Measurements from ENCODE around the gene PSMF1. TPM values are rescaled to one million over a fixed set of nuclear protein-coding genes. Genes with fewer than 3 reads are reported as not detected.

The PSMF1 gene
- total RNA-seq, 4 donors from 2014 or later = 11.5 to 91.6 (median 54.5) TPM

DNA sequence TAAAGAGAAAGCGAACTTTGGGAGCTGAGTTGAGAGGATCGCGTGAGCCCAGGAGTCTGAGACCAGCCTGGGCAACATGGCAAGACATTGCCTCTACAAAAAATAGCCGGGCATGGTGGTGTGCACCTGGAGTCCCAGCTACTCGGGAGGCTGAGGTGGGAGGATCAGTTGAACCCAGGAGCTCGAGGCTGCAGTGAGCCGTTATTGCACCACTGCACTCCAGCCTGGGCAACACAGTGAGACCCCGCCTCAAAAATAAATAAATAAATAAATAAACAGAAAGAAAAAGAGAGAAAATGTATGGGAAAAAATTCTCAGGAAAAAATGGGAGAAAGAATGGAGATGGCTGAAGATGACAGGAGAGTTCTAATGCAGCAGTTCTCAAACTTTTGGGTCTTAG lies 87.4 kb downstream of the PSMF1 start:
- TF ChIP-seq CTCF (IDR thresholded peaks at IDR 0.05) (no peak), POLR2A (IDR thresholded peaks at IDR 0.05) (no peak)
- Histone ChIP-seq H3K4me3 (no peak overlapping the region), H3K27ac (no peak overlapping the region), H3K27me3 (no peaks in the 10 kb centered on the region), H3K36me3 (no peaks in the 10 kb centered on the region), H3K4me1 (no peaks in the 10 kb centered on the region), H3K9me3 (no peaks in the 10 kb centered on the region)
- intact Hi-C loops (cut with DNase I; ENCODE audit: low total_unique reads) = no loop called here
- no peak for DNase-seq

DNA sequence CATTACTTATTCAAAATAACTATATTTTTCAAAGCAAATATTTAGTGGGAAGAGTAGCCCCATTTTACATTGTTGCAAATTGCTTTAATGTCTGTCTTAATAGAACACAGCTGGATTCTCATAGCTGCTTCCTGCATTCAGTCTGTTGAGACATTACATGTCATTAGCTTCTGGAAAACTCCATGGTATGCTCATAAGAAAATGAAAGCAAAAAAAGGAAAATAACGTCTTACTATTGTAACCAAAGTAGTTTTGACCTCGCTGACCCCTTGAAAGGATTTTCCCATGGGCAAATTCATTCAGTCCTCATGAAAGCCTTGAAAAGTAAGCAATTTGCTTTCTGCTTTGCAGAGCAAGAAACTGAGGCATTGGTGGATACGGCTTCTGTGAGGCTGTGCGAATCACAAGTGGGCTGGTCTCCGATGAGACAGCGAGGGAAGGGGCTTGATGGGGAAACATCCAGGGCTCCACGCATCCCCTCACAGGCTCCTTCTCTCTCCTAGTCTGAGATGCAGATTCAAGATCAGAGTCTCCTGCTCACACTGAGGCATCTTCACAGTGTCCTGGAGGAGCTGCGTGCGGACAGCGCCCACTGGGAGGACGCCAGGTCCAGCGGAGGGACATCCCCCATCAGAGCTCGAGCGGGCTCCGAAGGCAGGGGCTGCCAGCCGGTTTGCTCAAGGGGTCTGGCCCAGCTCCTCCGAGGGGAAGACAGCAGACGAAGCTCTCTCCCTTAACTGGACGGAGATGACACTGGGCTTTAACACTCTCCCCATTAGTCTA lies 88.2 kb downstream of the PSMF1 start:
- no peaks in the 10 kb centered on the region for H3K4me1 ChIP-seq
- H3K36me3 ChIP-seq = no peaks in the 10 kb centered on the region
- no peak overlapping the region for H3K4me3 ChIP-seq
- no peak for DNase-seq
- TF ChIP-seq CTCF (IDR thresholded peaks at IDR 0.05) (no peak), POLR2A (IDR thresholded peaks at IDR 0.05) (no peak)
- intact Hi-C loops (cut with DNase I; ENCODE audit: low total_unique reads) = no loop called here
- H3K27ac ChIP-seq = no peak overlapping the region
- H3K27me3 ChIP-seq = no peaks in the 10 kb centered on the region
- H3K9me3 ChIP-seq = no peaks in the 10 kb centered on the region

DNA sequence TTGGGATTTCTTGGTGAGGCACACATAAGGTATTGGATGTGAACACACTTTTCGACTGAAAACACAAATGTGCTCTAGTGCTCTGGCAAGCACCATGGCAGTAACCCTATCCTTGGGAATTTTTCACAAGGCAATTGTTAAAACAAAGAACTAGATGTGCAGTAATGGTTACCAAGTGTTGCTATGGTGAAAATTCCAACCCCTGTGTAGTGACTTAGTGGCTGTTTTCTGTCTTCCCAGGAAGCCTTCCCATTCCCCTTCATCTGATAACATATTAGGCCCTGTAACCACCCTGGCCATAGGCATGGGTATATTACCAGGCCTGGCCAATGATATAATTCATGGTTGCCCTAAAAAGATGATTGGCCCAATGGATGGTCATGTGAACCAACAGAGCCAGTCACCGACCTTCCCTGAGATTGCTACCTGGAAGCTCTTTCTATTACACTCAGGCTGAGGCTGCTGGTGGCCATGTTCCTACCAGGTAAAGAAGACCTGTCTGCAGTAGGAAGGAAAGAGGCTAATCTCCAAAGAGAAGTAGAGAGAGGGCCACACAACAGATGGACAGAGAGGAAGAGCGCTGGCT lies 89.0 kb downstream of the PSMF1 start:
- intact Hi-C loops (cut with DNase I; ENCODE audit: low total_unique reads) = no loop called here
- TF ChIP-seq POLR2A (IDR thresholded peaks at IDR 0.05) (no peak), CTCF (IDR thresholded peaks at IDR 0.05) (no peak)
- H3K36me3 ChIP-seq = no peaks in the 10 kb centered on the region
- no peaks in the 10 kb centered on the region for H3K9me3 ChIP-seq
- no peaks in the 10 kb centered on the region for H3K4me1 ChIP-seq
- DNase-seq = no peak
- no peak overlapping the region for H3K27ac ChIP-seq
- no peak overlapping the region for H3K4me3 ChIP-seq
- no peaks in the 10 kb centered on the region for H3K27me3 ChIP-seq

DNA sequence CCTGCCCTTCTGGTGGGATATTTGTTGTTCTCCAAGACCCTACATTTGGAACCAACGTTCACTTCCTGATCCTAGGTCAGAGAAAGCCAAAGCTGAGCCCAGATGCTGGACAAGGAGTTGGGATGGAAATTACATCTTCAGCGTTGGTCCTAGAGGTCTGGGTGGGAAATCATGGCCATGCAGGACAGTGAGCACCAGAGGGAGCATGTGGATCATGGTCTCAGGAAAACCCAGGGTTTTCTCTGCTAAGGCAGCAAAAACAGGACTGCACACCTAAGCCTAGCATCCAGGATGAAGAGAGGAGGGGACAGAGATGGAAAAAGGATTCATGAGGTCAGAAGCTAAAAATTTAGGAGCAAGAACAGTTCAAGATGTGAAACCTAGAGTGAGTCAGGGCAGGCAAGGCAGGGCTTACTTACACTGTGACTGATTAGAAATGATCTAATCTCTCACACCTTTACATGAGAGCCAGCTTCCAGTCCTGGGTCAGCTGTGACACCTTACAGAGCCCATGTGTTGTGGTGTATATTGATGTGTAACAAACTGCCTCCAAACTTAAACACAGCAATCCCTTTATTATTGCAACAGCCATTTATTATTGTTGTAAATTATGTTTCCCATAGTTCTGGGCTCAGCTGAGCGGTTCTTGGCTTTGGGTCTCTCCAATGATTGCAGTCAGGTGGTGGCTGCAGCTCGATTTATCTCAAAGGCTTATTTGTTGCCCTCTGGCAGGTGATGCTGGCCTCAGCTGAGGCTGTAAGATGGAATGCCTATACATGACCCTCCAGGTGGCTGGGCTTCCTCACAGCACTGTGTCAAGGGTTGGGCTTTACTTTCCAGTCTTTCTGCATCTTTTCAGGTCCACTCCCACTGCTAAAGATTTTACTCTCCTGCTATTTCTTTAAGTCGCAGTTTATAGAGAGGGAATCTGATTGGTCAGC lies 91.3 kb downstream of the PSMF1 start:
- no peak overlapping the region for H3K4me3 ChIP-seq

More for the DNA sequence above, 91.3 kb downstream of the PSMF1 start:
- no peaks in the 10 kb centered on the region for H3K9me3 ChIP-seq
- DNase-seq = no peak
- no peaks in the 10 kb centered on the region for H3K27me3 ChIP-seq
- no peaks in the 10 kb centered on the region for H3K36me3 ChIP-seq
- no peaks in the 10 kb centered on the region for H3K4me1 ChIP-seq
- H3K27ac ChIP-seq = no peak overlapping the region
- intact Hi-C loops (cut with DNase I; ENCODE audit: low total_unique reads) = loop anchor here (5.0 kb wide), 1 partner anchor 392 kb away; no protein-coding TSS in a partner anchor
- TF ChIP-seq CTCF (IDR thresholded peaks at IDR 0.05) (no peak), POLR2A (IDR thresholded peaks at IDR 0.05) (no peak)
